ENCODE measurements around the gene RAB3IP. TPM values are rescaled to one million over a fixed set of nuclear protein-coding genes. Genes with fewer than 3 reads are reported as not detected.
"Not testable (repeated sequence)": the region's sequence is repeated elsewhere in the genome, so short reads cannot be mapped to it uniquely, and the experiment has no call there.

RAB3IP gene
- total RNA-seq, 1 donor from 2014 or later: 36.1 TPM

DNA sequence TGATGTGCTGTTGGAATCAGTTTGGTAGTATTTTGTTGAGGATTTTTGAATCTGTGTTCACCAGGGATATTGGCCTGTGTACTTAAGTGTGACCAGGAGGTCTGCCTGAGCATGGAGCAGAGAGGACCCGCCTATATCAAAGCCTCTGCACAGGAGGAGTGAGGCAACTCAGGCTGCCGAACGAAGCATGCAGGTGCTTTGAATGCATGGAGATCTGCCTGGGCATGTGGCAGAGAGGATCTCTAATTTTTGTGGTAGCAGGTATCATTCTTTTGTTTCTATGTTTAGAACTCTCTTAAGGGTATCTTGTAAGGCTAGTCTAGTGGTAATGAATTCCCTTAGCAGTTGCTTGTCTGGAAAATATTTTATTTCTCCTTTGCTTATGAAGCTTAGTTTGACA lies 26.9 kb downstream of the RAB3IP start:
- Mint-ChIP-seq H3K4me1 (ENCODE audit: low read depth) (no peaks in the 10 kb centered on the region), H3K36me3 (ENCODE audit: low read depth) (peaks cover 48% of the 10 kb centered on the region), H3K27ac (no peak overlapping the region), H3K27me3 (ENCODE audit: insufficient read depth) (no peaks in the 10 kb centered on the region), H3K4me3 (no peak overlapping the region), H3K9me3 (peaks cover 66% of the 10 kb centered on the region)
- DNase-seq (ENCODE audit: low spot score): no peak
- intact Hi-C loops (cut with micrococcal nuclease): no loop called here

DNA sequence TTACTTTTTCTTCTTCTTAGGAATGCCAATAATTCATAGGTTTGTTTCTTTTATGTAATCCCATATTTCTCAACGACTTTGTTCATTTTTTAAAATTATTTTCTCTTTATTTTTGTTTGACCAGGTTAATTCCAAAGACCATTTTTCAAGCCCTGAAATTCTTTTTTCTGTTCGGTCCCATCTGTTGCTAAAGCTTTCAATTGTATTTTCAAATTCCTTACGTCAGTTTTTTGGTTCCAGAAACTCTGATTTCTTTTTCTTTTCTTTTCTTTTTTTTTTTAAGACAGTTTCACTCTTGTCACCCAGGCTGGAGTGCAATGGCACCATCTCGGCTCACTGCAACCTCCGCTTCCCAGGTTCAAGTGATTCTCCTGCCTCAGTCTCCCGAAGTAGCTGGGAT lies 27.6 kb downstream of the RAB3IP start:
- H3K4me1 Mint-ChIP-seq (ENCODE audit: low read depth): no peaks in the 10 kb centered on the region
- H3K27ac Mint-ChIP-seq: no peak overlapping the region
- intact Hi-C loops (cut with micrococcal nuclease): no loop called here
- H3K27me3 Mint-ChIP-seq (ENCODE audit: insufficient read depth): no peaks in the 10 kb centered on the region
- peaks cover 44% of the 10 kb centered on the region for H3K36me3 Mint-ChIP-seq (ENCODE audit: low read depth)
- H3K9me3 Mint-ChIP-seq: peaks cover 60% of the 10 kb centered on the region
- DNase-seq (ENCODE audit: low spot score): no peak
- no peak overlapping the region for H3K4me3 Mint-ChIP-seq

DNA sequence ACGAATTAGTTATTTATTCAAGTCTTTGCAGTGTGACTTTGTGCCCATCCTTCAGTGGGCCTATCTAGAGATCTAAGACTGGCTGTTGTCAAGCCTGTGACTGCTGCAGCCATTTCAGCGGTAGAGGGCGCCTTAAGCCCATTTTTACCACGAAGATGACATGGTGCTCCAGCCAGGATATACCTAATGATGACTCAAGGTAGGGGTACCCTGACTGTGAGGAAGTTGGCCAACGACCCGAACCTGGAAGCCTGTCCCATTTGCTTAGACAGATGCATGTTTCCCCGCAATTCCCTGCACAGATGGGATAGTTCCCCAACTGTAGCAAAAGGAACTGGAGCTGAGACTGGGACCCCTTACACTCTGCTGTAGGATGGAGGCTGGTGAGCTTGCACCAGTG lies 41.3 kb downstream of the RAB3IP start:
- Mint-ChIP-seq H3K36me3 (ENCODE audit: low read depth) (peaks cover 8% of the 10 kb centered on the region), H3K4me3 (no peak overlapping the region), H3K4me1 (ENCODE audit: low read depth) (no peaks in the 10 kb centered on the region)

DNA sequence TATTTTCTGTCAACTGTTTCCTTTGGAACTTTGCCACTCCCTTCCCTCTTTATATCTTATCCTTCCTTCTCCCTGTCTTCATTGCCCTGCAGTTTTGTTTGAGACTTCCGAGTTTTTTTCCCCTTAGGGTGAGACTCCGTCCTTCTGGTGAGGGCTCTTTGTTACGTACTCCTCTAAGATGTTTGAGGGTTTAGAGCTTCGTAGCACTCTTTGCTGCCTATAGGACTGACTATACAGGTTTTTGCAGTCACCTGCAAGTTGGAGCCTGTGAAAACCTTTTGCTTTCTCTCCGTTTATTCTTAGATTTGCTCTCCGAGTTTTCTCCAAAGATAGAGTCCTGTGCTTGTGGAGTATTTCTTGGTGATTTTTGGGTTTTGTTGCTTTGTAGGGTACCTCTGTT lies 44.7 kb downstream of the RAB3IP start:
- intact Hi-C loops (cut with micrococcal nuclease): no loop called here
- Mint-ChIP-seq H3K4me1 (ENCODE audit: low read depth) (no peaks in the 10 kb centered on the region), H3K9me3 (peaks cover 5% of the 10 kb centered on the region), H3K27ac (no peak overlapping the region), H3K36me3 (ENCODE audit: low read depth) (peaks cover 11% of the 10 kb centered on the region), H3K4me3 (no peak overlapping the region), H3K27me3 (ENCODE audit: insufficient read depth) (no peaks in the 10 kb centered on the region)
- no peak for DNase-seq (ENCODE audit: low spot score)

More for the DNA sequence above, 41.3 kb downstream of the RAB3IP start:
- intact Hi-C loops (cut with micrococcal nuclease): no loop called here
- Mint-ChIP-seq H3K9me3 (peaks cover 5% of the 10 kb centered on the region), H3K27me3 (ENCODE audit: insufficient read depth) (no peaks in the 10 kb centered on the region), H3K27ac (no peak overlapping the region)
- no peak for DNase-seq (ENCODE audit: low spot score)

DNA sequence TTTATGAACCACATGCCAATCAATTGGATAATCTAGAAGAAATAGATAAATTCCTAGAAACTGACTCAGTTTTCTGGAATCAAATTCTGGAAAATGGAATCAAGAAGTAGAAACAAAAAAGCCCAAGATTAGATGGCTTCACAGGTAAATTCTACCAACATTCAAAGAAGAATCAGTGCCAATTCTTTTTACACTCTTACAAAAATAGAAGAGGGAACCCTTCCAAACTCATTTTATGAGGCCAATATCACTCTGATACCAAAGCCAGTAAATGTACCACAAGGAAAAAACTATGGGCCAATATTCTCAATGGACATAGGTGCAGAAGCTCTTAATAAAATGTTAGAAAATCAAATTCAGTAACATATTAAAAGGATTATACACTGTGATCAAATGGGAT lies 50.7 kb downstream of the RAB3IP start:
- intact Hi-C loops (cut with micrococcal nuclease): no loop called here
- Mint-ChIP-seq H3K4me1 (ENCODE audit: low read depth) (no peaks in the 10 kb centered on the region), H3K4me3 (no peak overlapping the region), H3K27me3 (ENCODE audit: insufficient read depth) (no peaks in the 10 kb centered on the region), H3K27ac (no peak overlapping the region), H3K36me3 (ENCODE audit: low read depth) (peaks cover 16% of the 10 kb centered on the region), H3K9me3 (peaks cover 34% of the 10 kb centered on the region)
- DNase-seq (ENCODE audit: low spot score): no peak

DNA sequence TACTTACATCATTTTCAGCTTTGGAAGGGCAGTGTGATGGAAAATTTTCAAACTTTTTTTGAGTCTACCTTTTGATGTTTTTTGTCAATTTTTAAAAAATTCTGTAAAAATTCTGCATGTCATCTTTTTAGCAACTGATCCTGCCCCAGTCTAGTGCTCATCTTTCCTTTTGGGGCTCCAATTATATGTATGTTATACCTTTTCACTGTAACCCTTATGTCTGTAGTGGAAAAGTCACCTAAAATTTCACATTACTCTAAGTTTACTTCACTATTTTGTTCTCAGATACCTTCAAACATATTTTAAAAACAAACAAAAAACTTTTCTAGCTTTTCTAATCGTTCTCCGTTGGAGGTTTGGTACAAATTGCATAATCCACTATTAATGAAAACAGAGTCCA lies 53.9 kb downstream of the RAB3IP start:
- intact Hi-C loops (cut with micrococcal nuclease): no loop called here
- H3K27ac Mint-ChIP-seq: no peak overlapping the region
- H3K36me3 Mint-ChIP-seq (ENCODE audit: low read depth): peaks cover 32% of the 10 kb centered on the region

DNA sequence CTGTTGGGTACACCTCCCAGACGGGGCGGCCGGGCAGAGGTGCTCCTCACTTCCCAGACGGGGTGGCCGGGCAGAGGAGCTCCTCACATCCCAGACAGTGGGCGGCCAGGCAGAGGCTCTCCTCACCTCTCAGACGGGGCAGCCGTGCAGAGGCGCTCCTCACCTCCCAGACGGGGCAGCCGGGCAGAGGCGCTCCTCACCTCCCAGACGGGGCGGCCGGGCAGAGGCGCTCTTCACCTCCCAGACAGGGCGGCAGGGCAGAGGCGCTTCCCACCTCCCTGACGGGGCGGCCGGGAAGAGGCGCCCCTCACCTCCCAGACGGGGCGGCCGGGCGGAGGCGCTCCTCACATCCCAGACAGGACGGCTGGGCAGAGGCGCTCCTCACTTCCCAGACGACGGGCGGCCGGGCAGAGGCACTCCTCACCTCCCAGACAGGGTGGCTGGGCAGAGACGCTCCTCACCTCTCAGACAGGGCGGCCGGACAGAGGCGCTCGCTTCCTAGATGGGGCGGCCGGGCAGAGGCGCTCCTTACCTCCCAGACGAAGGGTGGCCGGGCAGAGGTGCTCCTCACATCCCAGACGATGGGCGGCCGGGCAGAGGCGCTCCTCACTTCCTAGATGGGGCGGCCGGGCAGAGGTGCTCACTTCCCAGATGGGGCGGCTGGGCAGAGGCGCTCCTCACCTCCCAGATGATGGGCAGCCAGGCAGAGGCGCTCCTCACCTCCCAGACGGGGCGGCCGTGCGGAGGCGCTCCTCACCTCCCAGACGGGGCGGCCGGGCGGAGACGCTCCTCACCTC lies 68.6 kb downstream of the RAB3IP start:
- H3K27ac Mint-ChIP-seq; H3K4me1 Mint-ChIP-seq (ENCODE audit: low read depth); H3K27me3 Mint-ChIP-seq (ENCODE audit: insufficient read depth); DNase-seq (ENCODE audit: low spot score); intact Hi-C loops (cut with micrococcal nuclease); H3K4me3 Mint-ChIP-seq: not testable (repeated sequence)
- H3K36me3 Mint-ChIP-seq (ENCODE audit: low read depth): peaks cover 23% of the 10 kb centered on the region
- H3K9me3 Mint-ChIP-seq: peaks cover 24% of the 10 kb centered on the region

More for the DNA sequence above, 53.9 kb downstream of the RAB3IP start:
- H3K27me3 Mint-ChIP-seq (ENCODE audit: insufficient read depth): no peaks in the 10 kb centered on the region
- no peak overlapping the region for H3K4me3 Mint-ChIP-seq
- no peak for DNase-seq (ENCODE audit: low spot score)
- H3K9me3 Mint-ChIP-seq: peaks cover 34% of the 10 kb centered on the region
- no peaks in the 10 kb centered on the region for H3K4me1 Mint-ChIP-seq (ENCODE audit: low read depth)

DNA sequence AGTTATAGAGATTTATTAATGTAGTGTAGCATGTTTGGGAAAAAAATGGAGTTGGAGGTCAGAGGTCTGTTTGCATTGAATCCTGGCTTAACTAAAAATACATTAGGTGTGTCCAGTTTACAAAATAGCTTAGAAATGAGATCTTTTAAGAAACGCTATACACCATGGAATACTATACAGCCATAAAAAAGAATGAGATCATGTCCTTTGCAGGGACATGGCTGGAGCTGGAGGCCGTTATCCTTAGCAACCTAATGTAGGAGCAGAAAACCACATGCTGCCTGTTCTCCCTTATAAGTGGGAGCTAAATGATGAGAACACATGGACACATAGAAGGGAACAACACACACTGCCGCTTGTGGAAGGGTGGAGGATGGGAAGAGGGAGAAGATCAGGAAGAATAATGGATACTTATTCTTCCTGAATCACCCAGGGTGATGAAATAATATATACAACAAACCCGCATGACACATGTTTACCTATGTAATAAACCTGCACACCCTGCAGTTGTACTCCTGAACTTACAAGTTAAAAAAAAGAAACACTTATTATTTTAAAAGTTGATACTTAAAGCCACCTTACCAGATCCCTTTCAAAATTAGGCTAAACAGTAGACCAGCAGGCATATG lies 72.3 kb downstream of the RAB3IP start:
- H3K4me1 Mint-ChIP-seq (ENCODE audit: low read depth): peaks cover 2% of the 10 kb centered on the region
- intact Hi-C loops (cut with micrococcal nuclease): no loop called here
- H3K27me3 Mint-ChIP-seq (ENCODE audit: insufficient read depth): no peaks in the 10 kb centered on the region
- peaks cover 24% of the 10 kb centered on the region for H3K9me3 Mint-ChIP-seq
- H3K36me3 Mint-ChIP-seq (ENCODE audit: low read depth): peaks cover 21% of the 10 kb centered on the region
- H3K27ac Mint-ChIP-seq: no peak overlapping the region
- no peak overlapping the region for H3K4me3 Mint-ChIP-seq
- DNase-seq (ENCODE audit: low spot score): no peak

DNA sequence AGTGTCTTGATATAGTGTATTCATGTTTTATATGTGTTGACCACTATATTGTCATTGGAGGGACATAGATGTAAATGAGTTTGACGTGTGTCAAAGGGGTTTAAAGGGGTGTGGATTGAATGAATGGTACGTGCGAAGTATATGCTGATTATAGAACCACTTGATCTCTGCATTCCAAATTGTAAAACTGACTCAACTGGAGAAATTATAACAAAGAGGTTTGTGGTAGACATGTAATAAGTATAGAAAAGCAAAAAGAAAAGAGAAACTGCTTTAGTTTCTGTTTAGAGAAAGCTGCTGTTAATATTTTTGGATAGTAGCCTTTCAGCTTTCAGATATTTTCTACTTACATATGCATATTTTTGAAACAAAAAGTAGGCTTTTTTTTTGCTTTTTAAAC lies 77.4 kb downstream of the RAB3IP start:
- intact Hi-C loops (cut with micrococcal nuclease): no loop called here
- no peak for DNase-seq (ENCODE audit: low spot score)
- Mint-ChIP-seq H3K36me3 (ENCODE audit: low read depth) (peaks cover 1% of the 10 kb centered on the region), H3K27me3 (ENCODE audit: insufficient read depth) (no peaks in the 10 kb centered on the region), H3K9me3 (peaks cover under 1% of the 10 kb centered on the region), H3K27ac (no peak overlapping the region), H3K4me3 (no peak overlapping the region), H3K4me1 (ENCODE audit: low read depth) (peaks cover 5% of the 10 kb centered on the region)

DNA sequence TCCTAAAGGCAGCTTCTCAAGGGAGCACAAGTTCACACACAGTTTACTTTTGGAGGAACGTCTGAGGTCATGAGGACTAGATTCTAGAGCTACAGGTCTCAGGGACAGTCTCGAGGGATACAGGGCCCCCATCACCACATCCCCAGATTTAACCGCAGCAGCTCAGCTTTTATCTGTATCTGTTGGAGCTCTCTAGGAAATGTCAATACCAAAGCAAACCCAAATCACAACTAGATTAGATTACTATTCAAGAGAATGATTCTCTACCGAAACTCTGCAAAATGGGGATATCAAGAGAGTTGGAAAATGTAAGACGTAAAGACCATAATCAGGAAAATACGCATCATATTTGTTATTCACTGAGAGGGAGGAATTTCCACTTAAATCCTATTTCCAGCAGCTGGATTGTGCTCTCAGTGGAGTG lies 82.4 kb downstream of the RAB3IP start:
- H3K36me3 Mint-ChIP-seq (ENCODE audit: low read depth): no peaks in the 10 kb centered on the region
- no peaks in the 10 kb centered on the region for H3K27me3 Mint-ChIP-seq (ENCODE audit: insufficient read depth)
- intact Hi-C loops (cut with micrococcal nuclease): no loop called here
- H3K4me1 Mint-ChIP-seq (ENCODE audit: low read depth): peaks cover 2% of the 10 kb centered on the region
- H3K9me3 Mint-ChIP-seq: no peaks in the 10 kb centered on the region
- H3K27ac Mint-ChIP-seq: no peak overlapping the region
- H3K4me3 Mint-ChIP-seq: no peak overlapping the region
- DNase-seq (ENCODE audit: low spot score): no peak

DNA sequence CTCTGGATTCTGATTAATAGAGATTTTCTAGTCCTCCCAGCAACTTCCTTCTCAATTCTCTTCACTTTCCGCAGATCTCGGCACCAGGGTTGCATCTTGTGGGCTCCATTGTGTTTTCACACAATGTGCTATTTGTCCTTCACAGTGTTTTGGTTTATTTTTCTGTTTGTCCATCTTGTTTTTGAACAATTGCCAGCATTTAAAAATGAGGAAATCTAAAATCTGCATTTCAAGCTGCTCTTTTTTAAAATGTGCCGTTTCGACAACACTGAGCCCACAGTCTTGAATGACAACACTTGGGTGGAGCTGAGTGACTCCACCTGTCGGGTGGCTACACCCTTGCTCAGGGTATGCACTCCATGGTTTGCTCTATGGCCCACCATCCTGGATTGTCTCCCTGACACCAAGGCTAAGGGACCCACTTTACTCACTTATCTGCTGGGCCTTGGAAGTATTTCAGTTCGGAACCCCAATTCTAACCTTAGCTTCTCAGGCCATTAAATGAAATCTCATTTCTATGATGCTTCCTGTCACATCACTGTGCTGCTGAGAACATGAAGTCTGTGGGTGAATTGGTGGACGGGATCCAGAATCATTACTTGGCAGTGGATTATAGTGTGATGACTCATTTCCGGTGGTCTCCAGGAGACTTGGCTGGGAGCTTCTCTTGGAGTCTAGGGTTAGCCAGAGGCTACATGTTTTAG lies 82.9 kb downstream of the RAB3IP start:
- Mint-ChIP-seq H3K27me3 (ENCODE audit: insufficient read depth) (no peaks in the 10 kb centered on the region), H3K4me3 (no peak overlapping the region), H3K36me3 (ENCODE audit: low read depth) (no peaks in the 10 kb centered on the region), H3K27ac (no peak overlapping the region), H3K4me1 (ENCODE audit: low read depth) (no peaks in the 10 kb centered on the region), H3K9me3 (no peaks in the 10 kb centered on the region)
- DNase-seq (ENCODE audit: low spot score): no peak
- intact Hi-C loops (cut with micrococcal nuclease): no loop called here

DNA sequence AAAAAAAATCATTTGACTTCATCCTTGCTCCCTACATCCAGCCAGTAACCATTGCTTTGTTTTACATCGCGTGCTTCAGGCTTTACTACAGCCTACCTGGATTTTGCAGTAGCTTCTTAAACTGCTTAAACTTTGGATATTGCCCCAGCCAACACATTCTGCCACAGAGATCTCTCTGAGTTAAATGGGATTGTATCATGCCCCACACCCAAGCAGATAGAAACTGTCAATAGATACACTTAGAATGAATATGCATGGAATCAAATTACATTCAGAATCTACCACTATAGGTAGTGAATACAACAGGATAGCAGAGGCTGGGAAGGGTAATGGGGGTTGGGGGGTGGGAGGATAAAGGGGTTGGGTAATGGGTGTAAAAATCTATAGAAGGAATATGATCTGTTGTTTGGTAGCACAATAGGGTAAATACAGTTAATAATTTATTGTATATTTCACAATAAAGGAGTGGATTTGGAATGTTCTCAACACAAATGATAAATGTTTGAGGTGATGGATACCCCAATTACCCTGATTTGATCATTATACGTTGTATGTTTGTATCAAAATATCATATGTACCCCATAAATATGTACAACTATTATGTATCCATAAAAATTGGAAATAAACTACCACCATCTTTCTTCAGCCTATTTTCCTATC lies 83.7 kb downstream of the RAB3IP start:
- no peaks in the 10 kb centered on the region for H3K36me3 Mint-ChIP-seq (ENCODE audit: low read depth)
- H3K27ac Mint-ChIP-seq: no peak overlapping the region
- no peak overlapping the region for H3K4me3 Mint-ChIP-seq
- H3K27me3 Mint-ChIP-seq (ENCODE audit: insufficient read depth): no peaks in the 10 kb centered on the region
- H3K9me3 Mint-ChIP-seq: no peaks in the 10 kb centered on the region
- DNase-seq (ENCODE audit: low spot score): no peak
- H3K4me1 Mint-ChIP-seq (ENCODE audit: low read depth): no peaks in the 10 kb centered on the region
- intact Hi-C loops (cut with micrococcal nuclease): no loop called here

DNA sequence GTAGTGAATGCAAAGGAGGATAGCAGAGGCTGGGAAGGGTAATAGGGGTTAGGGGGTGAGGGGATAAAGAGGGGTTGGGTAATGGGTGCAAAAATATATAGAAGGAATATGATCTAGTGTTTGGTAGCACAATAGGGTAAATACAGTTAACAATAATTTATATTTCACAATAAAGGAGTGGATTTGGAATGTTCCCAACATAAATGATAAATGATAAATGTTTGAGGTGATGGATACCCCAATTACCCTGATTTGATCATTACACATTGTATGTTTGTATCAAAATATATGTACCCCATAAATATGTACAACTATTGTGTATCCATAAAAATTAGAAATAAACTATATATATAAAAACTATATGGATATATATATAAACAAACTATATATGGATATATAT lies 85.4 kb downstream of the RAB3IP start:
- Mint-ChIP-seq H3K36me3 (ENCODE audit: low read depth) (no peaks in the 10 kb centered on the region), H3K4me3 (no peak overlapping the region), H3K9me3 (no peaks in the 10 kb centered on the region), H3K27ac (no peak overlapping the region), H3K27me3 (ENCODE audit: insufficient read depth) (no peaks in the 10 kb centered on the region), H3K4me1 (ENCODE audit: low read depth) (no peaks in the 10 kb centered on the region)
- intact Hi-C loops (cut with micrococcal nuclease): no loop called here
- DNase-seq (ENCODE audit: low spot score): no peak

All from activated T-helper 1 cell treated with anti-CD3 and anti-CD28 coated beads, Interleukin-12 subunit alpha, Interleukin-12 subunit beta, Interleukin-2, Interleukin-4 antibody, amounts not matched to agents 30 ng/mL and 10 ng/mL and 1 ng/mL, durations not matched to agents 14 hours and 24 hours and 36 hours (primary cell).